Measurements from ENCODE around the gene LMX1B.

LMX1B gene

GRCh38 chr9:126618190-126618584, 4.5 kb downstream of the LMX1B start:
- no peak for DNase-seq (ENCODE audit: low read depth)

- DNase-seq (ENCODE audit: low read depth), result no peak
These were observed 5.0 kb downstream of the LMX1B start for GRCh38 chr9:126618585-126619360.

DNA sequence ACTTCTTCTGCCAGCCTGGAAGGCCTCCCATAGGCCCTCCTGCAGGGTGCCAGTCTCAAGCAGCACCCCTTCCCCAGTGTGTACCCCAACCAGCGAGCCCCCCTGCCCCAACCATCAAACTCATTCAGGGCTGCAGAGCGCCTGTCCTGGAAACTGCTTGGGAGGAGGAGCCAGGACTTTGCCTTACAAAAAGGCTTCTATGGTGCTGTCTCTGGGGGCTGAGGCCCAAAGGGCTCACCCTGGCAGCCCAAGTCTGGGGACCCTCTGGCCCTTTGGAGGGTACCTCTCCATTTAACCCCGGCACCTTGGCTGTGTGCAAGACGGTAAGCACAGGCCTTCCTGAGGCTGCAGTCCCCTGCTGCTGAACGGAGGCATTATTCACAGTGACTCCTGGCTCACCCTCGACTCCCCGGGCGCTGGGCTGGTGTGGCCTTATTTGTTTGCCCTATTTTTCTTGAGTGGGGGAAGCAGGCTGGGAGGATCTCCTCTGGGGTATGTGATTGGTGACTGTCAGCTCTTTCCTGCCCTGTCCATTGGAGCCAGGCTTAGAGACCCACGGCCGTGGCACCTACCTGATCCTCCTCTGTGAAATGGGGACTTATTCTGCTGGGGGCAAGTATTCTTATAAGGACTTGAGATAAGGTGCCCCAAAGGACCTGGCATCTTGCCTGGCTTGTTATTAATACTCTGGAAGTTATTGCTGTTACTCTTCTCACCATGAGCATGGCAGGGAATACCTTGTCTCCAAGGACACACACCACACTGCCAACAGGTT, 5.8 kb downstream of the LMX1B start:
- DNase-seq (ENCODE audit: low read depth), result no peak

- no peak for DNase-seq (ENCODE audit: low read depth)
These were observed 6.8 kb downstream of the LMX1B start for GRCh38 chr9:126620478-126620877.

- no peak for DNase-seq (ENCODE audit: low read depth)
These were observed 7.6 kb downstream of the LMX1B start for GRCh38 chr9:126621061-126621918.

GRCh38 chr9:126621919-126622735, 8.4 kb downstream of the LMX1B start:
- DNase-seq (ENCODE audit: low read depth), result no peak

- DNase-seq (ENCODE audit: low read depth), result no peak
These were observed 9.6 kb downstream of the LMX1B start for GRCh38 chr9:126623314-126623666.

- DNase-seq (ENCODE audit: low read depth), result no peak
These were observed 10.1 kb downstream of the LMX1B start for GRCh38 chr9:126623667-126624478.

DNA sequence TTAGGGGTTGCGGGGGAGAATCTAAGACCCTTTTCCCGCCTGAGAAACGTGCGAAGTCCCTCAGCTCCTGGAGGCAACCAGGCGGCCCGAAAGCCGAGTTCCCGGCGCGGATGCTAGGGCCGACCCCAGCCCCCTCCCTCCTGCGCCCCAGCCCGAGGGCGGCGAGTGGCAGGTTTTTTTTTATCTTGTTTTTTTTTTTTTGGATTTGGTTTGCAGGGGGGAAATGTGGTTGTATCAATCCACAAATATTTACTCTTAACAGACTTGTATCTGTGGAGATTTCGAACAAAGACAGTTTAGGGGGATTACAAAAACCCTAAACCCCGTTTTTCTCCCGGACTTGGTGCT, 10.7 kb downstream of the LMX1B start:
- DNase-seq (ENCODE audit: low read depth), result no peak

- no peak for DNase-seq (ENCODE audit: low read depth)
These were observed 11.2 kb downstream of the LMX1B start for GRCh38 chr9:126624912-126625311.

DNA sequence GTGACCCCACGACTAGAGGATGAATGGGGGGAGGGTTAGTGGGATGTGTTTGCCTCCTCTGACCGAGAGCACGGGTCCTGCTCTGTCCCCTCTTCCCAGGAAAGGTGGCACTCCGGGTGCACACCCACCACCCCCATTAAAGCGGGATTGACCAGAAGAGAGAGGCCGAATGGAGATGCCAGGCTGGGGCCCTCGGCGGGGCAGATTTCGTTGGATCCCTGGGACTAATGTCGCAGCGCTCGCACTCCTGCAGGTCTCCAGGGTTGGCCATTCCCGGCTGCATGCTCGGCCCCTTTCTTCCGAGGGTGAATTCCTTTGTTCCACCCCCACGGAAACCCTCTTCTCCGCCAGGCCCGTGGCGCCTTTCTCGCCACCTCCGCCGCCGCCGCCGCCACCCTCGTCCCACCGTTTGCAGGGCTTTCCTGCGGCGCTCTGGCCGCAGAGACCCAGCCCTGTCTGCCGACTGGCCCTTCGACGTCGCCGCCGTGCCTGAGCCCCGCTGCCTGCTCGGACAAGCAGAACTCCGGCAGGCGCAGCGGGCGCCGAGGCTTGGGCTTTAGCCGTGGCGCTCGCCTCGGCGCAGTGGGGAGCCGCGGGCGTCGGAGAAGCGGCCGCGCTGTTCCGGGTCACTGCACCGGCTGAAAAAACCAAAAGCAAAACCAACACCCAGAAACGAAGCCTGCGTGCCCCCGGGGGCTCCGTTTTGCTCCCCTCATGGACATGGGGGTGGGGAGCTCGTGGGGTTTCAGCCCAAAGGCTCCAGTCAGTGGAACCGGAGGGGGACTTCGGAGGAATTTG, 11.8 kb downstream of the LMX1B start:
- no peak for DNase-seq (ENCODE audit: low read depth)

DNA sequence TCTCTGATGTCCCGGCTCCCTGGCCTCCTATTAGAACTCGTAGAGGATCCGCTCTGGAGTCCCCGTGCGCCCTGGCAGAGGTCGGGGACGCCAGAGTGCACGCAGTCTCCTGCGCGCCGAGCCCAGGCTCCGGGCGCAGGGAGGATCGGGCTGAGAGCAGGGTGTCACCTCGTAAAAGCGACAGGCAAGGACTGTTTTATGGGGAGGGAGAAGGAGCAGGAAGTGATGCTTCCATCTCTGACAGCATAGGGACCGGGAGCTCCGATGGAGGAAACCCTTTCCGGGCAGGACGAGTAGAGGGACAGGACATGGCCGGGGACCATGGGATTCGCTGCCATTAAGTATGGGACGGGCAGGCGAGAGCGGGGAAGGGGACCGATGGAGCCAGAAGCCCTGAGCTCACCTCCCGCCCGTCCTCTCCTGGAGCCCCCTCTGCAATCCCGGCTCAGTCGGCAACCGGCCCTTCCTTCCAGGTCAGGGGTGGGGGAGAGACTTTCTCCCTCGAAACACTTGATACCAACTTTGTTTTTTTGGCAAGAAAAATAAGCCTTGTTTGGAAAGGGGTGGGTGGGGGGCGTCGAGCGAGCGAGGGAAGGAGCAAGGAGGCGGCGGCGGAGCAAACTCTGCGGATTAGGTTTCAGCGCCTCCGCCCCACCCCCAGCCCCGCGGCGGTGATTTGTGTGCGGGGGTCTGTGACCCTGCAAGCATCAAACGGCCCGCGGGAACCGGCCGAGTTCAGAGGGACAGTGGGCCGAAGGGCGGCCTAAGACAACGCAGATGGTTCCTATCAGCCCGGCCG, 12.6 kb downstream of the LMX1B start:
- DNase-seq (ENCODE audit: low read depth), result no peak

DNA sequence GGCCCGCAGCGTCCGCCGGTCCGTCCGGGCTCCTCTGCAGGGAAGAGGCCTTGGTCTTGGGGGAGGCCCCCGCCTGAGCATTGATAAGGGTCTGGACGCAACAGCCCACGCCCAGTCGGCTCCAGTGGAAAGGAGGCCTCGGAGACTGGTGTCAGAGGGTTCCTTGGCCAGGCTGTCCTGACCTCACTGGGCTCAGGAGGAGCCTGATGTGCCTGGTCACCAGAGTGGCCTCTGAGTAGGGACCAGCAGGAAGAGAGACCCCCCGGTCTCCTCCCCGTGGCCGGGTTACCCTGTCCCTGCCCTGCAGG, 13.2 kb downstream of the LMX1B start:
- no peak for DNase-seq (ENCODE audit: low read depth)

GRCh38 chr9:126628146-126628545, 14.4 kb downstream of the LMX1B start:
- no peak for DNase-seq (ENCODE audit: low read depth)

DNA sequence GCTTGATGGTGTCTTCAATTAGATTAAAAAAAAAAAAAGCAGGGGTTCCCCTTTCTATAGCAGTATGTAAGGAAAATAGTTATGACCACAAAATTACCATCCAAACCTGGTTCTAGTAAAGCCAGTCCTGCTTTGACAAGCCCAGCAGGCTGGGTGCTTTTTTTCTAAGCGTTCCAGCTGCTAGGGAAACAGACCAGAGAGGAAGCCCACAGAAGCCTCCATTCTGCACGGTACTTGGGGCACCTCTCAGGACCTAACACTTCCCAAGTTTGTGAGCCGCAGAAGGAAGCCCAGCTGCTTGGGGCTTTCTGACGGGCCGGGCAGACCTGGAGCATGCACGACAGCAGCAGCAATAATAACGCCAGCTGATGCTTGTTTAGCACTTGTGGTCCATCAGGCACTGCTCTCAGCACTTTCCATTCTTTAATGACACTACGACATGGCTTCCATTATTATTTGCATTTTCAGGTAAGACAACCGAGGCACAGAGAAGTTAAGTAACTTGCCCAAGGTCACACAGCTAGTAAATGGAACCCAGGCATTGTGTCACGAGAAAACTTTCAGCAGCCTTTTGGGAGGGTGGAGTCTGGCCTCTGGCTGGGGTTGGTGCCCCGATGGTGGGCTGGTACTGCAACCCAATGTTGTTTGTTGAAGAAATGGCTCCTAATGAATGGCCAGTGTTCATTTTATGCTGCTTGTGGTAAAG, 15.4 kb downstream of the LMX1B start:
- DNase-seq (ENCODE audit: low read depth), result no peak

DNA sequence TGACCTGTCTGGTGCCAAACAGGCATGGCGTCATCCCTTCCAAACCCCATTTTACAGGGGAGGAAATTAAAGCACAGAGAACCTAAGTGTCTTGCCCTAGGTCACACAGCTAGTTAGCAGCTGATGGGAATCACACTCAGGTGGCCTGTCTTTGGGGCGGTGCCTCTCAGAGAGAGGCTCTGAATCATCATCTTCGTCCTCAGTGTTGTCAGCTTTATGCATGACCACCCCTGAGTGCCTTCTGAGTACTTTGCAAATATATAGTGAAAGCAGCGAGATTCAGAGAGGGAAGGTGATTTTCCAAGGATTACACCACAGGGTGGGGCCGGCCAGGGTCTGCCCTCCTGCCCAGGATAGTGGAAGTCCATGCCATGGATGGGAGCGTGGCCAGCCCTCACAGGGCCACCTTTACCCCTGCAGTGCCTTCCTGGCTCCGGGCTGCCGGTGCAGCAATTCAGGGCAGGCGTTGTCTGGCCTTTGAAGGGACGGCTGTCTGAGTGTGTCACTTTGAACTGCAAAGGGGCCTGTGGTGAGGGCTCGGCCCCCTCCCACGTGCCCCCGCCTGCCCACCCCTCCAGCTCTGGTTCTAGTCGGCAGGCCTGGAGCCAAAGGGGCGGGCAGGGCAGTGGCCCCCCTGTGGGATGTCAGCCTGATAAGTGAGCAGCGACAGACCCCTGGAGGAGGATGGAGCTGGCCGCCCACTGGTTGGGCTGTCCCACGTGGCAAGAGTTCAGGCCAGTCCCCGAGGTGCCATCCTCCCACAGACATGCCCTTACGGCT, 16.9 kb downstream of the LMX1B start:
- DNase-seq (ENCODE audit: low read depth), result no peak

- DNase-seq (ENCODE audit: low read depth), result no peak
These were observed 17.5 kb downstream of the LMX1B start for GRCh38 chr9:126631254-126631653.
